ENCODE results near the gene SLC16A13.
"Not testable (repeated sequence)": the region's sequence is repeated elsewhere in the genome, so short reads cannot be mapped to it uniquely, and the experiment has no call there.

SLC16A13 gene

DNA sequence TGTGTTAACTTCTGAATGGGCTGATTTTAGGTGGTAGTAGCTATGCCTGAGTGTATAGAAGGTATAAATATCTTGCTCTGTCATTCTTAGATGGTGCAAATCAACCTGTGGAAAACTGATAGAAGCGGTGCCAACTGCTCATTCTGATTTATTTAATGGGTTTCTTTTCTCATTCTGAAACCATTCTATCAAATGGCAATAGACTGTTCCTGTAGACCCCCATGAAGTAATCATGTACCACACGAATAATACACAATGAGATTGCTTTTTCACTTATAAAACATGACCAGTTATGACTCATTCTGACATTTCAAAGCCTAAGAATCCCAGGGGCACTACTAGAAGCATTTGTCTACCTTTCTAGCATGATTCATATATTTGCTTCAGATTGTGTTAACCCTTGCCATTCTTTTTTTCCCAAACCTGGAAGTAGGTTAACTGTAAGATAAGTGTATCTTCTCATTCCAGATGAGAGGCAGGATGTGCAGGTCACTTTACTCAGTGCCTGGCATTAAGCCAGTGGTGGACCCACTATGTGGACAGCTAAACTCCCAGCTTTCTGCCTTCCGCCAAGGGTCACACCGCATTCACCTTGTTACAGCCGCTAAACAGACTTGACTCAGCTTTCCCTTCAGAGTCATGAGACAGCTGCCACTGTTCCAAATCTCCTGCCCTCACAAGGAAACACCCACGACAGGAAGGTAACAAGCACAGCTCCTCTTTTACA, 24.5 kb downstream of the SLC16A13 start:
- DNase-seq (ENCODE audit: extremely low read depth in 1 of 2, low read depth in 1 of 2) = peak in 1 of 2 donors; percentile 45

DNA sequence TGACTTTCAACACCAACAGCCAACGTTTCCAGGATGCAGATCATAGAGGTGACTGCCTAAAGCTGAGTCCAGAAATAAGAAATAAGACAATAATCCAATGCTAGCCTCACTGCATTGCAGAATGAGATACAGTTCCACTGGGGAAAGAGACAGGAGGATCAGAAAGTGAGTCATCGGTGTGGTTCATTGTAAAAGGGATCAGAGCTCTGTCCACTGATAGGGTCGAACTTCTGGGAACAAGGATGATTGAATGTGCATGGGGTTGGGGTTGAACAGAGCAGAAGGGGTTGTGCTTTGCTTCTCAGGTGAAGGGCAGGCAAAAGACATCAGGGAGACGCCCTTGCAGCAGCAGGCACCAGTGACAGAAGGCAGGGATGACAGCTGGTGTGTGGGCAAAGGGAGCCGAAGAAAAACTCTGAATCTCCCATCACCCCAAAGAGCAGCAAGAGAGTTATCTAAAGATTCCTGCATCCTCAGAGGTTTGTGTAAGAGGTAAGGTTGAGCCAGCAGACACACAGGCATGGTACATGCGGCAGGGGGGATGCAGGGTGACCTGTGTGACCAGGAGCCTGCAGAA, 27.8 kb downstream of the SLC16A13 start:
- no peak for DNase-seq (ENCODE audit: extremely low read depth in 1 of 2, low read depth in 1 of 2)

DNA sequence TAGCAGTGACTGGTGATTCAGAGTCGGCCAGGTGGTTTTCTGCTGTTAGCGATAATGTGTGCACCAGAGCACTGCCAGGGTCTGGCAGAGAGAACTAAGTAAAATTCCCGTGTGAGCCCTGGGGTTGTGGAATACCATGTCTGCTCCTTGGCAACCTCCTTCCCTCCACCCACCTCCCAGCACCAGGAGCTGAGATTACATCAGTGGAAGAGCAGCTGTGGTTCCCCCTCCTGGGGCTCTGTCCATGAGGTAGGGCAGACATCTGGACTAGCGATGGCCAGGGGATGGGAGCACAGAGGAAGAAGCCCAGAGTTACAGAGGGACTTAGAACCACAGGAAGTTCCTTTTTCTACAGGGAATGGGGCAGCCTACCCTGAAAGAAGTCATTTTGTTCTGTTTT, 28.4 kb downstream of the SLC16A13 start:
- DNase-seq (ENCODE audit: extremely low read depth in 1 of 2, low read depth in 1 of 2) = no peak

DNA sequence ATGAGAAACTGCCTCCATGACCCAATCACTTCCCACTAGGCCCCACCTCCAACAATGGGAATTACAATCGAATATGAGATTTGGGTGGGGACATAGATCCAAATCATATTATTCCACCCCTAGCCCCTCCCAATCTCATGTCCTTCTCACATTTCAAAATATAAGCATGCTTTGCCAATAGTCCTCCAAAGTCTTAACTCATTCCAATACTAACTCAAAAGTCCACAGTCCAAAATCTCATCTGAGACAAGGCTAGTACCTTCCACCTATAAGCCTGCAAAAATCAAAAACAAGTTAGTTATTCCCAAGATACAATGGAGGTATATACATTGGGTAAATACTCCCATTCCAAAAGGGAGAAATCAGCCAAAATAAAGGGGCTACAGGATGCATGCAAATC, 31.4 kb downstream of the SLC16A13 start:
- no peak for DNase-seq (ENCODE audit: extremely low read depth in 1 of 2, low read depth in 1 of 2)

DNA sequence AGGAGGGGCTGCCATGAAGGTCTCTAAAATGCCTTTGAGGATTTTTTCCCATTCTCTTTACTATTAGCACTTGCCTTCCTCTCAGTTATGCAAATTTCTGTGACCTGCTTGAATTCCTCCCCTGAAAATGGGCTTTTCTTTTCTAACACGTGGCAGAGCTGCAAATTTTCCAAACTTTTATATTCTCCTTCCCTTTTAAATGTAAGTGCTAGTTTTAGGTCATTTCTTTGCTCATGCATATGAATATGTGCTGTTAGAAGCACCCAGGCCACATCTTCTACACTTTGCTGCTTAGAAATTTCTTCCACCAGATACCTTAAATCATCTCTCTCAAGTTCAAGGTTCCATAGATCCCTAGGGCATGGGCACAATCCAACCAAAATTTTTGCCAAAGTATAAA, 32.5 kb downstream of the SLC16A13 start:
- no peak for DNase-seq (ENCODE audit: extremely low read depth in 1 of 2, low read depth in 1 of 2)

DNA sequence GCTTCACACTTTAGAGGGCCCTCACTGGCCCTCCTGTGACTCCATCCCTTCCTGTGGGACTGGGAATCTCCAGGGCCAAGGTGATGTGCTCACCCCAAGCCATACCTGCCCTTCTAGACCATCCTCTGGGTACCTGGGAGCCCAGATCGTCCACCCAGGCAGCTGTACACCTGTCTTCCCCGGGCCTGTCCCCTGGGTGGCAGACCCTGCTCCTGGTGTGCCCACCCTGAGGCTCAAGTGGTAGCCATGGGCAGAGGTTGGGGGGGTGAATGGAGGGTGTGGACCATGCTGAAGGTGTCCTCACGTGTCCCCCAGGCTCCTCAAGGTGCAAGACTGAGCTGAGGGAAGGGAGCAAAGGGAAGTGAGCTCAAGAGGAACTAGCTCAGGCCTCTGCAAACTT, 34.9 kb downstream of the SLC16A13 start:
- no peak for DNase-seq (ENCODE audit: extremely low read depth in 1 of 2, low read depth in 1 of 2)

DNA sequence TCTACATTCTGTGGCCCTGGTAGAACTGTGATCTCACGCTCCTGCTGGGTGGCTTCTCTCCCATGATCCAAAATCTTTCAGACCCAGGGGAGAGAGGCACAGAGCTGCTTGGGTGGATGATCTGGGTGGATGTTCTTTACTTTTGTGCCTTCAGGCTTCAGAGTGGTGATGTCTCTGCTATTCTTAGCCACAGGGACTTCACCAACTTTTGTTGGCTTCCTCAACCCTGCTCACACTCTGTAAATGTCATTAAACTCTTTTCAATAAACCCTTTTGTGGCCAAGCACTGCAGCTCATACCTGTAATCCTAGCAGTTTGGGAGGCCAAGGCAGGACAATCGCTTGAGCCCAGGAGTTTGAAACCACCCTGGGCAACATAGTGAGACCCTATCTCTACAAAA, 36.6 kb downstream of the SLC16A13 start:
- DNase-seq (ENCODE audit: extremely low read depth in 1 of 2, low read depth in 1 of 2) = no peak

DNA sequence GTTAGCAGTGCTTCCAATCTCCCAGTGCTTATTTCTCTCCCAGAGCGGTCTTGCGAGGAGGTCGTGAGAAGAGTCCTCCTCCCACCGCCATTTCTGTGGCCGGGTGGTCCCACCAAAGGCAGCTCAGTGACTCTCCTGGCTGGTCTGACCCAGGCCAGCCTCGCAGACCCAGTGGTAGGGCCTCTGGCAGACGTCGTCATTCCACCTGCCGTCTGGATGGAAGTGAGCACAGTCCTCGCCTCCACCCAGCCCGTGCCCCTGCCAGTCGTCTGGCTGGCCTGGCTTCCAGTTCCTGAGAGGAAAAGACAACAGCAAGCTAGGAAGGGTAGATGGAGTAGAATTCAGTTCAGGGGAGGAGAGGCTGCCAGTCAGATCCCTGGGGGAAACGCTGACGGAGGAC, 39.1 kb downstream of the SLC16A13 start:
- DNase-seq (ENCODE audit: extremely low read depth in 1 of 2, low read depth in 1 of 2) = no peak

DNA sequence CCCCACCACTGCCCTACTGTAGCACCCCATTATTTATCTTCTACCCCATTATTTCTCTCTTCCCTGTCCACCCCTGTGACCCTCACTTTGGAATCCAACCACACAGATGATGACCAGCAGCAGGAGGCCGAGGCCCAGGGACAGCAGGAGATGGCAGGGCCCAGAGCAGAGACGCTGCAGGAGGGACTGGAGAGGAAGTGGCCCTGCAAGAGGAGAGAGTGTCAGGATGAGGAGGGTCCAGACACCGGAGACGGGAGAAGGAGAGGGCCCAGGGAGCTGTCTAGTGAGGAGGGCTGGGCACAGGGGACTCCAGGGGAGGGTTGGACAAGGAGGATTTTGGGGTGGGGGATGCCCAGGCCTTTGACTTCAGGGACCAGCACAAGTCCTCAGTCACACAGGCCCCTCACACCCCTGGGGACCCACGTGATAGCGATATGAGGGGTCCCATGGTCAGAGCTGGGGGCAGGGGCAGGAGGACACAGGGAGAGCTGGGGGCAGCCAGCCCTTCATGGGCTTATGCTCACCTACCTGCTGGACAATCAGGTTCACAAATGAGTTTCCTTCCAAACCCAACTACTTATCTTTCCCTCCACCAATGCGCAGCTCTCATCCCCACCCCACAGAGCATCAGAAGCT, 42.2 kb downstream of the SLC16A13 start:
- no peak for DNase-seq (ENCODE audit: extremely low read depth in 1 of 2, low read depth in 1 of 2)

DNA sequence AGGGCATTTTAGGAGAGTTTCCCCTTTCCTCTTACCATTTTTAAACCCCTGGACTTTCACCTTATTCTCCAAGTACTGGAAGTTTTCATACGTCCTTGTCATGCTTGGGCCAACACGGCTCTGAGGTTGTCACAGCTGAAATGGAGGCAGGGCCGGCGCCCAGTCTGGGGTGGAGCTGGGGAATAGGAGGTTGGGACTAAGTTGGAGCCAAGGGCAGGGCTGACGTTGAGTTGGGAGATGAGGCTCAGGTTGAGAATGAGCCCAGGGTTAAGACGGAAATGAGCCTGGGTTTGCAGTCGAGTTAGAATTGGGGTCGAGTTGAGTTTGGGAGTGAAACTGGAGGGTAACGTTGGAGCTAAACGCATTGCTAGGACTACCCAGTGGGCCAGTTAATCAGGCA, 42.9 kb downstream of the SLC16A13 start:
- no peak for DNase-seq (ENCODE audit: extremely low read depth in 1 of 2, low read depth in 1 of 2)

DNA sequence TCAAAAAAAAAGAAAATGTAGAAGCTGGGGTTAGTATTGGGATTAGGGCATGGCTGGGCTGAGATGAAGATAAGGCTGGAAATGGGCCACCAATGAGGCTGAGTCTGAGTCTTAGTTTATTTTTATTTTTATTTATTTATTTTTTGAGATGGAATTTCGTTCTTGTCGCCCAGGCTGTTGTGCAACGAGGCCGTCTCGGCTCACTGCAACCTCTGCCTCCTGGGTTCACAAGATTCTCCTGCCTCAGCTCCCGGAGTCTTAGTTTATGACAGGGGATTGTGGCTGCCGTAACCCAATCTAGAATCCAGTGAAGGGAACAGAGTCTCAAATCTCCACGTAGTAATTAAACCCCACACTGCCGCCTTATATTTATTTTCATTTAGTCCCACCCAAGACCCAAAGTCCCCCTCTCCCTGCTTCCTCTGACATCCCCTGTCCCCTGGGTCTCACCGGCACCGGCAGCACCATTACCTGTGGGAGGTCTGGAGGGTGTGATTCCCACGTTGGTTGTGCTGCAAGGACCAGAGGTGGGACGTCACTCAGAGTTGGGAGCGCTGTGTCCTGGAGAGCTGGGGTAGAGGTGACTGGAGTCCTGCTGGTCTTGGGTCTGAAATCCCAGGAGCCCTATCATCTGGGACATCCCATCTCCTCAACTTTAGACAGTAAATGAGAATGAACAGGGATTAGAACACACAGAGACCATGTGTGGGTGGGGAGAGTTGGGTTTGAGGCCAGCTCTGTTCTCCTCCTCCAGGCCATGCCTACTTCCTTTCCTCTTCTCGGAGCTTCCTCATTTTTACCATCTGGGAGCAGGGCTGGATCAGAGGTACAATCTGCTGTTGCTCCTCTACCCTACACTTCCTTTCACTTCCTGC, 44.0 kb downstream of the SLC16A13 start, which contains the start of gene CLEC10A:
TSS of gene CLEC10A (minus strand) at position 671 of the 875 bp plus-strand sequence. CDS start 1,439 bp downstream, outside the sequence.
- DNase-seq (ENCODE audit: extremely low read depth in 1 of 2, low read depth in 1 of 2) = no peak

DNA sequence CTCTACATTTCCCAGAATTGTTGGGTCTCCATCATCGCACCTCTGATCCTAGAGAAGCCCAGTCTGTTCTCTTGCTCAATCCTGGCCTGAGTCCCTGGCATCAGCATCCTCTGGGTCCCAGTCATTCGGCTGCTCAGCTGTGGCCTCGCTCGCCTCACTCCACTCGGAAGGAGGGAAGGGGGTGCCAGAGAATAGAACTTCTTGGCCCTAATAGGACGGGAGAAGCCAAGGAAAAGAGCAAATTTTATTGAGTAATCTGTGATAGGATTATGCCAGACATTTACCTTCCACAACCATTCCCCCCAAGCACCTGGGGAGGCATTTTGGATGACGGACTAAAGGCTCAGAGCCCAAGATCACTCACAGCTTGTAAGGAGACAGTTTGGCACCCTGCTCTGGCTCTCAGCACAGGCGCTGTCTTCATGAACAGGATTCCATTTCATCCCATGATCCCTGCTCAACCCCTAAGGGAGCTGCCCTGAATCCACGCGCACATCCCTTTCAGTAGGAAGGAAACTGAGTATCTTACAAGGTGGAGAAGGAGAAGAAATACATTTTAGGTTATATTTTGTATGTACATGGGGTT, 44.7 kb downstream of the SLC16A13 start:
- no peak for DNase-seq (ENCODE audit: extremely low read depth in 1 of 2, low read depth in 1 of 2)

DNA sequence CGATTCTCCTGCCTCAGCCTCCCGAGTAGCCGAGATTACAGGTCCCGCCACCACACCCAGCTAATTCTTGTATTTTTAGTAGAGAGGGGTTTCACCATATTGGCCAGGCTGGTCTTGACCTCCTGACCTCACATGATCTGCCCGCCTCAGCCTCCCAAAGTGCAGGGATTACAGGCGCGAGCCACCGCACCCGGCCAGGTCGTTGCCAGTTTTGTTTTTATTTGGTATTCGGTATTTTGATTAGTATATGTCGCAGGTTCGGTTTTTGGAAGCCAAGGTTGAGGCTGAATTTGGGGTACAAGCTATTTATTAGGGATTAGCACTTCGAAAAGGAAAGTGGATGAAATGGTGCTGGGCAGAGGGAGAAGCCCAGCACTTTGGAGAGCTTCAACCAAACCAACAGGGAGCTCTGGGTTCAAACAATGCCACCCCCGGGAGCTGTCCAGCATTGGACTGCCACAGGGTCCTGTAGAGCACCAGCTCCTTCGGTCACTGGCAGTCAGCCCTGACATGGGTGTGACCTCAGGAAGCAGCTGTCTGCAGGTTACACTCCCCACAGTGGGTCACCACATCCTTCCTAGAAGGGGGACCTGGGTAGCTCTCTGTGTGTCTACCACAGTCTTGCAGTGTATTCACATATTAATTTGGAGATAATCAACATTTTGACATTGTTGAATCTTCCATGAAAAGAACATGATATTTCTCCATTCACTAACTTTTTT, 45.7 kb downstream of the SLC16A13 start:
- peak in 1 of 2 donors; percentile 6 for DNase-seq (ENCODE audit: extremely low read depth in 1 of 2, low read depth in 1 of 2)

DNA sequence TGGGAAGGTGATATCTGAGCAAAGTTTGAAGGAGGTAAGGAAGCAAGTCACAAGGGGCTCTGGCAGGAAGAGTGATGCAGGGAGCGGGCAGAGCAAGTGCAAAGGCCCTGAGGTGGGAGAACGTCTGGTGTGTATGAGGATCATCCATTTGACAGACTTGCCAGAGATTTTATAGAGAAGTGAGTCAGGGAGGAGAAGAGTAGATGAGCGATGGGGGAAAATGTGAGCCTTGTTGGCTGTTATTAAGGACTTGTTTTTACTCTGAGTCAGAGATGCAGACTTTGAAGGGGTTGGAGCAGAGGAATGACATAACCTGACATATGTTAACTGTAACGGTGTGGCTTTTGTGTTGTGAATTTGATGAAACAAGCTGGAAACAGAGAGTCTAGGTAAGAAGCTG, 47.8 kb downstream of the SLC16A13 start:
- no peak for DNase-seq (ENCODE audit: extremely low read depth in 1 of 2, low read depth in 1 of 2)

DNA sequence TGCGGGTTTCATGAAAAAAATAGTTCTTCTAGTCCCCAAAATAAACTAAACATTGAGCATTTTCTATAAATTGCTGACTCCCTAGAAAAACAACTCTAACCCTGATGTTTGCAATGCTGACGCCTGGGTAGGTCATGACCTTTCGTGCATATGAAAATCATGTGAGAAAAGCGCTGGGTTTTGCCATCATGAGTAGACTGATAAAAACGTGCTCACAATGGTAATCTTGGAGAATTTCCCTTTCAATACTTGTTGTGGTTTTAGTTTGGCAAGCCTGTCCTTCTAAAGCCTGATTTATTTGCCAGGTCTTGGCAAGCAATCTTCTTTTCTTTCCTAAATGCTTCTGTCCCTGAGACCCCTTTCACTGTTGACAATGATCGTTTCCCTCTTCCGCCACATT, 48.3 kb downstream of the SLC16A13 start:
- DNase-seq (ENCODE audit: extremely low read depth in 1 of 2, low read depth in 1 of 2) = no peak

DNA sequence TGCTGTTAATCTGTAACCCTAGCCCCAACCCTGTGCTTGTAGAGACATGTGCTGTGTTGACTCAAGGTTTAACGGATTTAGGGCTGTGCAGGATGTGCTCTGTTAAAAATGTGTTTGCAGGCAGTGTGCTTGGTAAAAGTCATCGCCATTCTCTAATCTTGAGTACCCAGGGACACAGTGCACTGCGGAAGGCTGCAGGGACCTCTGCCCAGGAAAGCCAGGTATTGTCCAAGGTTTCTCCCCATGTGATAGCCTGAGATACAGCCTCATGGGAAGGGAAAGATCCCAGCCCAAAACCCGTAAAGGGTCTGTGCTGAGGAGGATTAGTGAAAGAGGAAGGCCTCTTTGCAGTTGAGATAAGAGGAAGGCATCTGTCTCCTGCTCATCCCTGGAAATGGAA, 52.6 kb downstream of the SLC16A13 start:
- DNase-seq (ENCODE audit: extremely low read depth in 1 of 2, low read depth in 1 of 2) = not testable (repeated sequence)

DNA sequence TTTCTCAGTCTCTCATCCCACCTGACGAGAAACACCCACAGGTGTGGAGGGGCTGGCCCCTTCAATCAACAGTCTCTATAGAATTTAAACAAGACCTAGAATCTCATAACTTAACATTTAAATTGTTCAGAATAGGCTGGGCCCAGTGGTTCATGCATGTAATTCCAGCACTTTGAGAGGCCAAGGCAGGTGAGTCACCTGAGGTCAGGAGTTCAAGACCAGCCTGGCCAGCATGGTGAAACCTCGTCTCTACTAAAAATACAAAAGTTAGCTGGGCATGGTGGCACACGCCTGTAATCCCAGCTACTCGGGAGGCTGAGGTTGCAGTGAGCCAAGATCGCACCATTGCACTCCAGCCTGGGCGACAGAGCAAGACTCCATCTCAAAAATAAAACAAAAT, 53.8 kb downstream of the SLC16A13 start:
- DNase-seq (ENCODE audit: extremely low read depth in 1 of 2, low read depth in 1 of 2) = not testable (repeated sequence)
